ENCODE results near the gene EFL1.

Gene EFL1

DNA sequence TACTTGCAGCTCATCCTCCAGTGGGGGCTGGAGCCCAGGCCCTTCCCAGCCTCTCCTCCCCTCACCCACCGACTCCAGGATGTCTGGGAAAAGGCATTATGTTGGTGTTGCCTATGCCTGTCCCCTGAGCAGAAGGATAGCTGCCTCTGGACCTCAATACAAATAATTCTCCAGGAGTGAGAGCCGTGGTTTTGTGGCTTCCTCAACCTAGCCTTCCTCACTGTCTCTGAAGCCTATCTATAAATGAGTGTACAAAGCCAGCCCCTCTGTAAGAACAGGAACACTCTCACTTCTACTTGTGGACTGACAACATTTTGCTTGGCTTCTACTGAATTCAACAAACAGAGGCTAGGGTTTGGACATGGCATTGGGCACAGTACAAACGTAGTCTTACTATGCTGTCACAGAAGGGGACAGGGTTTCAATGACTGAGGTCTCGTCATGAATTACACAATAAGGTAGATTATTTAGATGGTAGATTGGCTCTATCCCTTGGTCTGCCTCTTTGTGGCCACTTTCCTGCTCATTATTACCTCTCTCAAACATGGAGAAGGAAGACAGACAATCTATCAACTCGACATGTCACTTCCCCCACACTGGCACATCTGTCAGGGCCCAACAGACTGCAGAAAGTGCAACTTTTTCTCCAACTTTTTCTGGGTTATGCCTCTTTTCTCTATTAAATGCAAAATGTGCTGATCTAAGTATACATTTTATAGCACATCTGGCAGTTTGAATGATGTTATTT is 134.0 kb downstream of the EFL1 start:
- H3K4me3 Mint-ChIP-seq: peak overlapping the region; percentile 52
- peak overlapping the region; percentile 98 for H3K27ac Mint-ChIP-seq
- H3K9me3 Mint-ChIP-seq: no peaks in the 10 kb centered on the region
- peaks cover 69% of the 10 kb centered on the region for H3K4me1 Mint-ChIP-seq
- no peak for DNase-seq
- H3K27me3 Mint-ChIP-seq (ENCODE audit: low read depth, poor library complexity): peaks cover 5% of the 10 kb centered on the region
- no peak for TF ChIP-seq CTCF (IDR thresholded peaks at IDR 0.05)
- H3K36me3 Mint-ChIP-seq (ENCODE audit: low read depth): peaks cover 20% of the 10 kb centered on the region

GRCh38 chr15:82127581-82127980 is 135.0 kb downstream of the EFL1 start:
- Mint-ChIP-seq H3K4me3 (no peak overlapping the region), H3K27me3 (ENCODE audit: low read depth, poor library complexity) (peaks cover 5% of the 10 kb centered on the region), H3K27ac (peak overlapping the region; percentile 98), H3K9me3 (no peaks in the 10 kb centered on the region), H3K4me1 (peaks cover 71% of the 10 kb centered on the region), H3K36me3 (ENCODE audit: low read depth) (peaks cover 22% of the 10 kb centered on the region)
- no peak for TF ChIP-seq CTCF (IDR thresholded peaks at IDR 0.05)
- no peak for DNase-seq

DNA sequence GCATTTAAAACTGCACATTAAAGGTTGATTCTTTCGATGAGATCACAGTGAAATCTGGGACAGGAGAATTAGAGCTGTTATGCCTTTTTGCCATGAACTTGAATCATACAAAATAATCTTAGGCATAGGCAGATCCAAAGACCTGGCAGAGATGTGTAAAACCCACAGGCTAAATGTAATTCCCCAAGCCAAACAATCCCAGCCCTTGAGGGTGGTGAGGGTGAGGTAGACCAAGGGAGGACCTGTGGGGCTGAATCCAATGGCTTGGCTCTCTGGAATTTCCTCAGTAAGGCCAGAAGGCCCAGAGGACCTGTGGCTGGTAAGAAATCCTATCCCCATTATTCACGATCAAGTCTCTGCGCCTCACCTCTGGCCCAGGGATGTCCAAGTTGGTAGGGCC is 136.2 kb downstream of the EFL1 start:
- H3K4me1 Mint-ChIP-seq: peaks cover 72% of the 10 kb centered on the region
- H3K36me3 Mint-ChIP-seq (ENCODE audit: low read depth): peaks cover 15% of the 10 kb centered on the region
- H3K4me3 Mint-ChIP-seq: no peak overlapping the region
- no peaks in the 10 kb centered on the region for H3K9me3 Mint-ChIP-seq
- H3K27me3 Mint-ChIP-seq (ENCODE audit: low read depth, poor library complexity): peaks cover 5% of the 10 kb centered on the region
- no peak overlapping the region for H3K27ac Mint-ChIP-seq
- DNase-seq: no peak
- TF ChIP-seq CTCF (IDR thresholded peaks at IDR 0.05): no peak

DNA sequence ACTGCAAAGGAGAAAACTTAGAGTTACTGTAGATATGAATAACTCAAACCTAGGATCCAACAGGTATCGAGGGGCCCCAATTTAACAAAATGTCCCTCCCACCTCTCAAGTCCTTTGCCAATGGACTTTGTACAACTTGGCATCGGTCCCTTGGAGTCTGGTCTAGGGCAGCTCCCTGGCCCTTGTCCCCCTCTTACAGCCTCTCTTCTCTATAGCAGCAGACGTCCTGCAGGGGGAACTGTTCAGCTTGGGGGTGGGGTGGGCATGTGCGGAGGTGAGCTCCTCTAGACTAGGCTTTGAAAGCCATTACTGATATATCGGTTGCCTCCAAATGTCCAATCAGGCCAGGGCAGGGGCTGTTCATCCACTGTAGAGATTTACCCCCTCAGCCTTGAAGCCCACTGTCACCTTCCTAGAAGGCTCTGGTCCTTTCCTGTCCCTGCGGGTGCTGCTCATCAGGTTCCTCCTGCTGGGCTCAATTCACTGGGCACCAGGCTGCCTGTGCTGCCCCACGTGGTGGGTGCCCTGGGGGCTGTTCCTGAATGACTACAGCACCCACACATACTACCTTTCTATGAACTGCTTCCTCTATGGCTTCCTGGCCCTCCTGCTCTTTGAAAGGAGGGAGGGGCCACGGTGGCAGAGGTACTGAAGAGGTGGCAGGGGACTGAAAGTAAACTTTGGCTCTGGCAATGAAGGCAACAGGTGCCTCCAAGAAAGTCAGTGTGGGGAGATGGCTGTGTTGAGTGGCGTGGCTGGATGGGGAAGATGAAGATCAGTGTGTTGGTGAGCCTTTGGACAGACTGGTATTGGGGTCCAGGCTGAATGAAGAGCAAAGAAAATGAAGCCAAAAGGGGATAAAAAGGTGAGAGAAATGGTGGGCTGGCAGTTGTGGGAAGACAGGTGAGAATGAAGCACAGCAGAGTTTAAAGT is 137.9 kb downstream of the EFL1 start:
- H3K27me3 Mint-ChIP-seq (ENCODE audit: low read depth, poor library complexity): peaks cover 2% of the 10 kb centered on the region
- no peak for DNase-seq
- peak overlapping the region; percentile 40 for H3K27ac Mint-ChIP-seq

DNA sequence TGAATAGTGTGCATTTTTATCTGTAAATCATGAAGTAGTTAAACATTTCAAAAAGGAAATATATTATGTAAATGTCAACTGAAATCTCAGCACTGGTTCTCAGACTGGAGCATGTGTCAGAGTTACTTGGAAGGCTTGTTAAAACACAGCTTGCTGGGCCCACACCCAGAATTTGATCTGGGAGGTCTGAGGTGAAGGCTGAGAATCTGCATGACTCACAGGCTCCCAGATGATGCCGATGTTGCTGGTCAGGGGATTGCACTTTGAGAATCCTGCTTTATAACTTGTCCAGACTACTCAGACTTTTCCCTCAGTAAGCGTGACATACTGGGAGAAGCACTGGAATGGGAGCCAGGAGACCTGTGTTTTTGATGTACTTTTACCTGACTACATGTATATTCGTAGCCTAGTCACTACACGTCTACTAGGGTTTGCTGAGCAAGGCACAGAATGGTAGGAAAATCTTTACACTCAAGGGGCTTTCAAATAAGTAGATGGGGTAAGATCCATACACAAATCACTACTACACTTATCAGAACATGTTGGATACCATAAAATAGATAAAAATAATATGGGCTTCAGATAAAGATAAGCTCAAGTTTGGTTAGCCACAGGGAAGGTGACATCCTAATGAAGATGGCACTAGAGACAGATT is 139.7 kb downstream of the EFL1 start:
- H3K4me3 Mint-ChIP-seq: no peak overlapping the region
- TF ChIP-seq CTCF (IDR thresholded peaks at IDR 0.05): no peak
- peaks cover 15% of the 10 kb centered on the region for H3K36me3 Mint-ChIP-seq (ENCODE audit: low read depth)
- peak overlapping the region; percentile 37 for H3K27ac Mint-ChIP-seq
- DNase-seq: no peak
- peaks cover 5% of the 10 kb centered on the region for H3K27me3 Mint-ChIP-seq (ENCODE audit: low read depth, poor library complexity)
- H3K9me3 Mint-ChIP-seq: no peaks in the 10 kb centered on the region
- peaks cover 56% of the 10 kb centered on the region for H3K4me1 Mint-ChIP-seq

More for the DNA sequence above, 137.9 kb downstream of the EFL1 start:
- Mint-ChIP-seq H3K36me3 (ENCODE audit: low read depth) (peaks cover 15% of the 10 kb centered on the region), H3K9me3 (no peaks in the 10 kb centered on the region), H3K4me3 (no peak overlapping the region), H3K4me1 (peaks cover 71% of the 10 kb centered on the region)
- TF ChIP-seq CTCF (IDR thresholded peaks at IDR 0.05): no peak
